GM12878 (cell line): Measurements from ENCODE around the gene DARS1. TPM values are rescaled to one million over a fixed set of nuclear protein-coding genes. Genes with fewer than 3 reads are reported as not detected.

Experiments
- ATAC-seq: fragments of 200-7000 bp; cut with Tn5 transposase; 3 replicates; pipeline ENCODE4 v1.9.1; 2020; ENCODE audit warnings: mild to moderate bottlenecking, moderate library complexity
- BruUV-seq: library from RNA; stranded (reverse); fragments of 400-500 nt; replicated peaks from 2 replicates; lab custom pipeline; 2021; lab: Mats Ljungman, UMichigan
- CTCF ChIA-PET: fragments of 300-600 bp; sonication (Branson Sonifier 250); formaldehyde crosslinking; extraction: SDS; loops from one replicate; lab custom pipeline; 2021; ENCODE audit warnings: inconsistent platforms; lab: Yijun Ruan, JAX
- POLR2A ChIA-PET: fragments of 350-600 bp; formaldehyde crosslinking; extraction: SDS; loops from one replicate; lab custom pipeline; 2021; ENCODE audit warnings: inconsistent platforms; lab: Charles Lee
- RAD21 ChIA-PET: fragments of 300-600 bp; sonication (Branson Sonifier 250); formaldehyde crosslinking; loops from one replicate; lab custom pipeline; 2023; ENCODE audit warnings: antibody characterized with exemption; ENCODE audit not compliant: unreplicated experiment; lab: Charles Lee
- SMC1A ChIA-PET: fragments of 300-600 bp; sonication (Branson Sonifier 250); formaldehyde crosslinking; loops from one replicate; lab custom pipeline; 2023; ENCODE audit not compliant: unreplicated experiment, uncharacterized antibody; lab: Charles Lee
- DNase-seq: peaks from one replicate; pipeline ENCODE4 v3.0.0-alpha.2; 2011; ENCODE audit warnings: low read depth, low spot score
- FAIRE-seq: peaks from 3 replicates; lab custom pipeline; 2011; peaks lifted over from hg19 to GRCh38; lab: Jason Lieb, UNC
- H2AFZ ChIP-seq: 2 replicates; pipeline ENCODE4 v1.6.0; 2011; ENCODE audit warnings: low read depth, low read length, control low read depth; ENCODE audit not compliant: control insufficient read depth
- H3K27ac ChIP-seq: 2 replicates; pipeline ENCODE4 v1.5.1; 2011; ENCODE audit warnings: control low read depth; ENCODE audit not compliant: control insufficient read depth, insufficient read depth
- H3K27me3 ChIP-seq, 2 experiments: replicated peaks in 1 of 2; 2 replicates each; pipeline versions ENCODE4 v1.6.0 to v1.6.1; 2011; ENCODE audit warnings: low read length in 1 of 2; ENCODE audit not compliant: control insufficient read depth in 2 of 2, insufficient read depth in 2 of 2
- H3K36me3 ChIP-seq, 2 experiments: 2 replicates each; pipeline ENCODE4 v1.5.1; 2011; ENCODE audit warnings: low read length in 1 of 2; ENCODE audit not compliant: control insufficient read depth in 2 of 2, insufficient read depth in 2 of 2
- H3K4me1 ChIP-seq: 2 replicates; pipeline ENCODE4 v1.6.1; 2011; ENCODE audit warnings: mild to moderate bottlenecking, low read length, moderate library complexity, mixed read lengths; ENCODE audit not compliant: control insufficient read depth, insufficient read depth
- H3K4me2 ChIP-seq: 2 replicates; pipeline ENCODE4 v1.6.0; 2011; ENCODE audit warnings: control low read depth; ENCODE audit not compliant: control insufficient read depth, insufficient read depth
- H3K4me3 ChIP-seq: fragments of 200-600 bp; sonication (generic); 2 replicates; pipeline ENCODE4 v1.5.1; 2016
- H3K79me2 ChIP-seq: 2 replicates; pipeline ENCODE4 v1.6.0; 2011; ENCODE audit warnings: low read length; ENCODE audit not compliant: control insufficient read depth, insufficient read depth
- H3K9ac ChIP-seq: 2 replicates; pipeline ENCODE4 v1.8.0; 2011; ENCODE audit warnings: low read length, control low read depth, mixed read lengths; ENCODE audit not compliant: control insufficient read depth, insufficient read depth
- H3K9me3 ChIP-seq: replicated peaks from 3 replicates; pipeline ENCODE4 v1.5.1; 2011; ENCODE audit warnings: mild to moderate bottlenecking, low read length; ENCODE audit not compliant: control insufficient read depth, insufficient read depth
- H4K20me1 ChIP-seq: 2 replicates; pipeline ENCODE4 v1.6.0; 2011; ENCODE audit not compliant: control insufficient read depth, insufficient read depth
- BCL11A ChIP-seq: IDR thresholded peaks from 2 replicates; pipeline ENCODE4 v1.6.1; 2011; ENCODE audit warnings: low read depth, low read length
- FOS ChIP-seq: IDR thresholded peaks from 3 replicates; pipeline ENCODE4 v1.6.1; 2011; ENCODE audit warnings: borderline replicate concordance; ENCODE audit not compliant: insufficient read length; ENCODE audit errors: extremely low read depth
- FOXM1 ChIP-seq: IDR thresholded peaks from 2 replicates; pipeline ENCODE4 v1.6.1; 2012; ENCODE audit warnings: low read depth, mild to moderate bottlenecking, inconsistent platforms, low read length, moderate library complexity
- IKZF1 ChIP-seq: fragments of 450-650 bp; conservative IDR thresholded peaks from 2 replicates; pipeline ENCODE4 v1.6.1; 2017; ENCODE audit warnings: antibody characterized with exemption, mild to moderate bottlenecking
- LARP7 ChIP-seq: fragments of 450-650 bp; IDR thresholded peaks from 2 replicates; pipeline ENCODE4 v1.6.1; 2017; ENCODE audit warnings: mild to moderate bottlenecking
- MXI1 ChIP-seq: fragments of 150-350 bp; IDR thresholded peaks from 2 replicates; pipeline ENCODE4 v1.6.1; 2011; ENCODE audit warnings: low read depth, mild to moderate bottlenecking, inconsistent platforms, low read length, improper control_type of control experiment
- NFYA ChIP-seq: IDR thresholded peaks from 2 replicates; pipeline ENCODE4 v1.6.1; 2011; ENCODE audit warnings: low read depth, mild to moderate bottlenecking, low read length, improper control_type of control experiment, borderline replicate concordance
- NR2C2 ChIP-seq: IDR thresholded peaks from 2 replicates; pipeline ENCODE4 v1.6.1; 2011; ENCODE audit warnings: borderline replicate concordance, low read depth; ENCODE audit not compliant: control insufficient read depth, insufficient read length
- NRF1 ChIP-seq: conservative IDR thresholded peaks from 2 replicates; pipeline ENCODE4 v1.6.1; 2011; ENCODE audit warnings: mild to moderate bottlenecking, low read depth, low read length, improper control_type of control experiment
- POLR2A ChIP-seq: IDR thresholded peaks from 2 replicates; pipeline ENCODE4 v1.6.1; 2011; ENCODE audit warnings: low read depth, mild to moderate bottlenecking, low read length
- SMC3 ChIP-seq: IDR thresholded peaks from 2 replicates; pipeline ENCODE4 v1.6.1; 2011; ENCODE audit warnings: low read length, improper control_type of control experiment, borderline replicate concordance
- SREBF1 ChIP-seq: IDR thresholded peaks from 2 replicates; pipeline ENCODE4 v1.6.1; 2012; ENCODE audit warnings: mild to moderate bottlenecking, low read length
- TCF3 ChIP-seq: IDR thresholded peaks from 2 replicates; pipeline ENCODE4 v1.6.1; 2012; ENCODE audit warnings: low read depth, mild to moderate bottlenecking, low read length, borderline replicate concordance; ENCODE audit not compliant: insufficient read depth
- ZNF217 ChIP-seq: fragments of 450-650 bp; IDR thresholded peaks from 2 replicates; pipeline ENCODE4 v1.6.1; 2017; ENCODE audit warnings: antibody characterized with exemption, mild to moderate bottlenecking
- ZZZ3 ChIP-seq: IDR thresholded peaks from 2 replicates; pipeline ENCODE4 v1.6.1; 2011; ENCODE audit warnings: low read depth; ENCODE audit not compliant: control insufficient read depth, insufficient read length
- WGBS: methylation state at CpG from one replicate; pipeline ENCODE4 v1.1.6; 2016; ENCODE audit warnings: low lambda C conversion rate; ENCODE audit not compliant: insufficient replicate concordance, insufficient coverage; ENCODE audit errors: missing lambda C conversion rate; 5-methylcytosine and 5-hydroxymethylcytosine counted together
- in situ Hi-C: fragments of 300-500 bp; cut with MboI; formaldehyde crosslinking; loops from 9 replicates; pipeline ENCODE4 v1.14.3; 2018; ENCODE audit warnings: mixed read lengths
- intact Hi-C: fragments of 100-400 bp; cut with micrococcal nuclease; formaldehyde crosslinking; loops from one replicate; pipeline ENCODE4 v1.14.2; 2022; ENCODE audit not compliant: unreplicated experiment
- polyA plus RNA-seq, 11 experiments: library from polyadenylated mRNA; depleted of rRNA in 4 of 11; unstranded in 6 of 11; stranded (reverse) in 5 of 11; fragments of >200 nt; fragmentation: Nextera tagmentation in 4 of 11; fragmentation: Illumina TruSeq in 1 of 11; extraction: Ambion mirVana in 4 of 11; extraction: Trizol in 1 of 11; gene quantifications; 1 replicate in 1 of 11; 2 replicates in 10 of 11; pipeline versions ENCODE4 v1.2.1 to v1.2.3, GENCODE V29; 2011 to 2016; ENCODE audit warnings: inconsistent platforms in 2 of 11, missing spikeins in 2 of 11, low read depth in 1 of 11
- total RNA-seq, 4 experiments: library from RNA; depleted of rRNA in 3 of 4; stranded (reverse); fragments of >200 nt in 3 of 4; fragmentation: Illumina TruSeq in 1 of 4; extraction: Trizol in 1 of 4; gene quantifications; 2 replicates each; pipeline versions ENCODE4 v1.2.1 to v1.2.3, GENCODE V29; 2013 to 2021
- TF ChIP-seq, protein P1 (sequence below): IDR thresholded peaks from 2 replicates; pipeline ENCODE4 v1.6.1; 2011; ENCODE audit warnings: borderline replicate concordance, low read depth, mild to moderate bottlenecking, moderate library complexity, low read length; ENCODE audit not compliant: insufficient read depth, poor library complexity, severe bottlenecking
- TF ChIP-seq, protein P2 (sequence below): IDR thresholded peaks from 2 replicates; pipeline ENCODE4 v1.6.1; 2011; ENCODE audit warnings: low read depth, mild to moderate bottlenecking, low read length, moderate library complexity, borderline replicate concordance; ENCODE audit errors: extremely low read depth
- TF ChIP-seq, protein P3 (sequence below): fragments of 450-650 bp; IDR thresholded peaks from 2 replicates; pipeline ENCODE4 v1.6.1; 2017; ENCODE audit warnings: mild to moderate bottlenecking, low read depth, inconsistent platforms; ENCODE audit not compliant: poor library complexity, severe bottlenecking

Gene DARS1
- total and polyA plus RNA-seq, 10 of the 15 experiments (the other 5 are each of a cell fraction or from before 2014, with no cell fraction given) = 91.0 to 387 (median 137) TPM

DNA sequence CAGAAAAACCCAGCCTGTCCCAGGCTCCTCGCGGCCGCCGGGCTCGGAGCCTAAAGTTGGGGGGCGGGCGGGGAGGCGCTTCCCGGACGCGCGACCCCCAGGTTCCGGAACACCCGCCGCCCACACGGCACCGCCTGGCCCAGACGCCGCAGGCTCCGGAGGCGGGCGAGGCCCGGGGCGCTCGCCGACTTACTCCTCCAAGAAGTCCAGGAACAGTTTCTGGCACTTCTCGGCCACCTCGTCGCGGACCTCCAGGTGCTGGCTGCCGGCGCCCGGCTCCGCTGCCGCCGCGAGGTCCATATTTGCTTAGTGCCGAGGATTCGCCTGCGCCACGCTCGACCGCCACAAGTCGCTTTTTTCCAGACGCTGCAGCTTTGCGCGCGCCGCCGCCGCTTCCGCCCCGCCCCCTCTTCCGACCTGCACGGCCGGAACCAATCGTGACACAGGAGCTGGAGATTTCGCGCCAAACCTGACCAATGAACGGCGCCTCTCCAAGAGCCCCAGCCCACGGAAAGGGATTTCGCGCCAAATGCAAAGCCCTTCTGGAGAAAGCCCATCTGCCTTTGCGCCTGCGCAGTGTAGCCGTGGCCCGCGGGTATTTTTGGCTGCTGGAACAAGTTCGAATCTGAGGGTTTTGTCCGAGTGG lies 109.2 kb downstream of the DARS1 start, which contains the start of gene MCM6 (continued):
- TF ChIP-seq, protein P1, sequence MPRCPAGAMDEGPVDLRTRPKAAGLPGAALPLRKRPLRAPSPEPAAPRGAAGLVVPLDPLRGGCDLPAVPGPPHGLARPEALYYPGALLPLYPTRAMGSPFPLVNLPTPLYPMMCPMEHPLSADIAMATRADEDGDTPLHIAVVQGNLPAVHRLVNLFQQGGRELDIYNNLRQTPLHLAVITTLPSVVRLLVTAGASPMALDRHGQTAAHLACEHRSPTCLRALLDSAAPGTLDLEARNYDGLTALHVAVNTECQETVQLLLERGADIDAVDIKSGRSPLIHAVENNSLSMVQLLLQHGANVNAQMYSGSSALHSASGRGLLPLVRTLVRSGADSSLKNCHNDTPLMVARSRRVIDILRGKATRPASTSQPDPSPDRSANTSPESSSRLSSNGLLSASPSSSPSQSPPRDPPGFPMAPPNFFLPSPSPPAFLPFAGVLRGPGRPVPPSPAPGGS = no peak
- TF ChIP-seq IKZF1 (peak; percentile 79; the same call in 1 of the 2 replicates), FOS (peak; percentile 19), SMC3 (no peak), NR2C2 (no peak), NRF1 (peak; percentile 80), FOXM1 (peak; percentile 14; the same call in 1 of the 2 replicates)

DNA sequence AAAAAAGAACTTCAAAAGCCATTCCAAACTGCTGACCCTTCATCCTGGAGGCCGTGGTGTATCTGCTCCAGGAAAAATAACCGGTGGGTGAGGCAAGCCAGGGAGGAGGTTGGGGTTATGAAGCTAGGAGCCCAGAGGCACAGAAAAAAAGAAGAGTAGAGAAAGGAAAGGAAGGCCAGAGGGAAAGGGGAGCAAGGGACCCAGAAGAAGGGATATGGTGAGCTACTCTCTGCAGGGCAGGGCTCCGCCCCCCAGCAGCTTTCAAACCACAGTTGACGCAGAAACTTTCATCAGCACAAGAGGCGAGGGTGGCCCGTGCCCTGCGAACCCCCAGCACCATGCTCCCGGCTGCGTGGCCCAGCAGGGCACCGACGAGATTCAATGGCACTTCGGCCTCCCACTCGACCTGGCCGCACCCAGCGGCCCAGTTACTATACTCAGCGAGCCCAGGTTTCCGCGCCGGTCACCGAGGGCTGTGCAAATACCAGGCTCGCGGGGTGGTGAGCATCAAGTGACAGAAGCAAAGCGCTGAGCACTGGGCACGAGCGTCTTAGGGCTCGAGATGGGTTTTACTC lies 109.8 kb downstream of the DARS1 start:
- H3K9me3 ChIP-seq = no peaks in the 10 kb centered on the region
- BruUV-seq = no TSS peak
- in situ Hi-C loops = no loop called here
- ChIA-PET CTCF (interaction anchor here (1.0 to 2.3 kb wide), 3 partner anchors 11 to 508 kb away, joined by 4 to 9 read pairs (median 4); no protein-coding TSS in a partner anchor), SMC1A (interaction anchor here (0.8 to 2.0 kb wide), 9 partner anchors 10 to 547 kb away, joined by 3 to 8 read pairs (median 4); no protein-coding TSS in a partner anchor), RAD21 (interaction anchor here (0.7 to 1.8 kb wide), 5 partner anchors 9 to 509 kb away, joined by 3 to 11 read pairs (median 4); no protein-coding TSS in a partner anchor), POLR2A (interaction anchor here (0.6 to 1.9 kb wide), 9 partner anchors 20 to 509 kb away, joined by 3 to 7 read pairs (median 4); partner anchors contain the start of gene LCT)
- H3K79me2 ChIP-seq = peaks cover 33% of the 10 kb centered on the region
- H3K4me2 ChIP-seq = peak overlapping the region; percentile 79
- H3K27ac ChIP-seq = peak overlapping the region; percentile 86
- DNase-seq (no peak), ATAC-seq (peak; percentile 88), FAIRE-seq (no peak)
- WGBS = 1% methylated on average over 25 of the region's 26 CpGs
- H3K4me3 ChIP-seq = peak overlapping the region; percentile 95
- peak overlapping the region; percentile 93 for H3K9ac ChIP-seq
- H3K27me3 ChIP-seq = no peaks in the 10 kb centered on the region
- intact Hi-C loops = loop anchor here (1.0 kb wide), 1 partner anchor 55 kb away; no protein-coding TSS in a partner anchor
- H2AFZ ChIP-seq = peak overlapping the region; percentile 73
- no peaks in the 10 kb centered on the region for H4K20me1 ChIP-seq
- peaks cover 3 to 8% of the 10 kb centered on the region in 2 experiments; a peak in 3 of 4 replicates for H3K36me3 ChIP-seq
- H3K4me1 ChIP-seq = peaks cover 4% of the 10 kb centered on the region; the same call in 1 of the 2 replicates
- peak; percentile 42; the same call in 1 of the 2 replicates for TF ChIP-seq MXI1
- TF ChIP-seq BCL11A = no peak
- TF ChIP-seq NFYA = no peak
- TF ChIP-seq SREBF1 = no peak
- TF ChIP-seq, protein P2, sequence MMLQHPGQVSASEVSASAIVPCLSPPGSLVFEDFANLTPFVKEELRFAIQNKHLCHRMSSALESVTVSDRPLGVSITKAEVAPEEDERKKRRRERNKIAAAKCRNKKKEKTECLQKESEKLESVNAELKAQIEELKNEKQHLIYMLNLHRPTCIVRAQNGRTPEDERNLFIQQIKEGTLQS = no peak
- no peak for TF ChIP-seq ZNF217
- TF ChIP-seq TCF3 = 0 out of 2 replicates have a peak, but pooled peaks have one; percentile 45
- TF ChIP-seq LARP7 = no peak
- TF ChIP-seq, protein P3, sequence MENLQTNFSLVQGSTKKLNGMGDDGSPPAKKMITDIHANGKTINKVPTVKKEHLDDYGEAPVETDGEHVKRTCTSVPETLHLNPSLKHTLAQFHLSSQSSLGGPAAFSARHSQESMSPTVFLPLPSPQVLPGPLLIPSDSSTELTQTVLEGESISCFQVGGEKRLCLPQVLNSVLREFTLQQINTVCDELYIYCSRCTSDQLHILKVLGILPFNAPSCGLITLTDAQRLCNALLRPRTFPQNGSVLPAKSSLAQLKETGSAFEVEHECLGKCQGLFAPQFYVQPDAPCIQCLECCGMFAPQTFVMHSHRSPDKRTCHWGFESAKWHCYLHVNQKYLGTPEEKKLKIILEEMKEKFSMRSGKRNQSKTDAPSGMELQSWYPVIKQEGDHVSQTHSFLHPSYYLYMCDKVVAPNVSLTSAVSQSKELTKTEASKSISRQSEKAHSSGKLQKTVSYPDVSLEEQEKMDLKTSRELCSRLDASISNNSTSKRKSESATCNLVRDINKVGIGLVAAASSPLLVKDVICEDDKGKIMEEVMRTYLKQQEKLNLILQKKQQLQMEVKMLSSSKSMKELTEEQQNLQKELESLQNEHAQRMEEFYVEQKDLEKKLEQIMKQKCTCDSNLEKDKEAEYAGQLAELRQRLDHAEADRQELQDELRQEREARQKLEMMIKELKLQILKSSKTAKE = no peak
- no peak for TF ChIP-seq ZZZ3
- TF ChIP-seq POLR2A = peak; percentile 67
